GM19043 (cell line): Measurements from ENCODE around the gene STYXL1.

Experiments used
- ATAC-seq: cut with Tn5 transposase; IDR thresholded peaks from one replicate; pipeline ENCODE4 v1.9.1; 2021; ENCODE audit warnings: low read depth; ENCODE audit not compliant: unreplicated experiment

The STYXL1 gene

DNA sequence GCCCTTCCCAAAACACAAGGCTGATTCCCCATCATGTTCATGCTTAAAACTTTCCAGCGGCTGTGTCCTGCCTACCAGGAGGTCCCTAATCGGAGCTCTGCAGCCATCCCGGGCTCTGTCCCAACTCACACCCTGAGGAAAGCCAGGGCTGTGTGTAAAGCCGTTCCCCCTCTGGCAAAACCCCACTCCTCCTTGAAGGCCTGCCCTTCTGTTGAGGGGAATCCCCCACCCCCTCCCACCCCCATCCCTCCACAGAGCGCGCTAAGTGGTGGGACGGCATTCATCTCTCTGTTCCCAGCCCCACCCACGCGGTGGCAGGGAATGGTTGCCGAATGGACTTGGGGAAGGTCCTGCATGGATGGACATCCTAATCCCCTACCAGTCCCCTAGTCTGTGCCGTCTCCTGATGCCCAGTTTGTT, 52.7 kb downstream of the STYXL1 start:
- no peak for ATAC-seq

DNA sequence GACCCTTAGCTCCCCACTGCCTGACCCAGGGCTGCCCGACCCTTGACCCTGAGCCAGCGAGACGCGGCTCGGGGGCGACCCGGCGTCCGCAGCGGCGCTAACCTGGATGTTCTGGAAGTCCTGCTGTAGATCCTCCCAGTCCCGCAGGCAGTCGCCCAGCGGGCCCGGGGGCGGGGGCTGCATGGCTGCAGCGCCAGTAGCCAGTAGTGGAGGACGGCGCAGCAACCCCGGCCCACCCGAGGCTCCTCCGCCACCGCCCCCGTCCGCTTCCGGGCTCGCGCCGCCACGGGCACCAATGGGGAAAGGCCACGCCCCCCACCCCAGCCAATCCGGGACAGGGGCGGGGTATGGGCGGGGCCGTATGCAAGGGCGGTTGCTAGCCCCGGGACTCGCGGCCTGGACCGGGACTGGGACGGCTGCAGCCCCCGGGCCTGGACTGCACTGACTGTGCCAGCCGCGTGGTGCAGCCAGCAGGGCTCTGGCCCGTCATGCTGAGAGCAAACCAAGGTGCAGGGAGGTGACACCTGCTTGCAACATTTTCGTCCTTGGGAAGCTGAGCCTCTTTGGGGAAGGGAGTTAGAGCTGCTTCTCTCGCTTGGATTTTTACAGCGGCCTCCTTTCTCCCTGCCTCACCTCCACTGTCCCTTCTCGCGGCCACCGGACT, 53.3 kb downstream of the STYXL1 start, which contains the start of gene TMEM120A:
TMEM120A (minus strand) TSS at position 208 of the 664 bp plus-strand sequence; CDS start at position 183, 25 bp downstream.
- peak; percentile 95 for ATAC-seq

DNA sequence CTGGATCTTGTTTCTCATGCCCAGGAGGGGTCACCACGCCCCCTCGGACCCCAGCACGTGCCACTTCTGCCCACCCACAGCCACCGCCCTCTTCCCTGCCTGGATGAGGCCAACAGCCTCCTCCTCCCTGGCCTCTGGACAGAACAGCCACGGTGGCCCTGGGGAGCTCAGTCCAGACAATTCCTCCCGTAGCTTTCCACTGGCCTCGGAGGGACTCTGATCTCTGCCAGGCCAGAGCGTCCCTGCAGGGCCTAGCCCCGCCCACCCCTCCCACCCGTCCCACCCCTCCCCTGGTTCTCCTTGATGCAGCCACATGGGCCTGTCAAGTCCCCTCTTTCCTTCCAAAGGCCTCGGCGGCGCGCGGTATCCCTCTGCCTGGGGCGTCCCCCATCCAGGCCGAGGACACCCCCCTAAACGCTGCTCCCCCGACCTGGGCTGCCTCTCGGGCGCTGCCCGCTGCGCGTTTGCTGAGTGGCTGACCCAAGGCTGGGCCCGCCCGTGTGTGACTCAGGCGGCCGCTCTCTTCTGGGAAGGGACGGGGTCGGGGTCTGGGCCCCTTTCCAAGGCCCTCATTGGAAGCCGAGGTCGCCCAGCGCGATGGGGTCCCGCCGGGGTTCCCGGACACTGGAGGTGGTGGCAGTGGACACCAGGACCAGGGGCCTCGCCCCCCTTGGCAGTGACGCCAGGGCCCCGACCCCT, 54.0 kb downstream of the STYXL1 start:
- peak; percentile 3 for ATAC-seq

DNA sequence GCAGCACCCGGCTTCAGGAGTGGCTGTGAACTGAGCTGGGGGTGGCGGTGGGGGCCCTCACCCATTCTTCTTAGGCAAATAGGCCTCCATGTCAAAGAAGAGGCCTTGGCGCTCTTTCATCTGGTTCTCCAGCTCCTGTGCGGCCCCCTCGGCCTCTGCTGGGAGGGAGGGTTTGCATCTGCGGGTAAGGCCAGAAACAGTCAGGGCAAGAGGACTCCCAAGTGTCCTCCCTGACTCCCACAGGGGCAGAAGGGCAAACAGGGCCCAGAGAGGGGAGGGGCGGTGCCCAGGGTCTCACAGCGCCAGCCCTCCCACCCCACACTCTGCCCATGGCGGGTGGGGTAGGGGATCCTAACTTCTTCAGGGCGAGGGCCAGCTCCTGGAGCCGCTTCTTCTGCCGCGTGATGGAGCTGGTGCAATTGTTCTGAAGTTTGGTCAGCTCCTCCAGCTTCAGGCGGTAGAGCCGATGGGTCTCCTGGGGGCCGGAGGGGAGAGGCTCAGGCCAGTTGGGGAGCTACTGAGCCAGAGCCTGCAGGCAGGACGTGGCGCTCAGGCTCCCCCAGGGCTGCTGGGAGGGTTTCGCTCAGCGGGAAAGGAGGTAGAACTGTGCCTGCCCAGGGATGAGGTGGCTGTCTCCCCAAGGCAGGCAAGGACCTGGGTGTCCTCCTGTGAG, 55.6 kb downstream of the STYXL1 start:
- no peak for ATAC-seq

DNA sequence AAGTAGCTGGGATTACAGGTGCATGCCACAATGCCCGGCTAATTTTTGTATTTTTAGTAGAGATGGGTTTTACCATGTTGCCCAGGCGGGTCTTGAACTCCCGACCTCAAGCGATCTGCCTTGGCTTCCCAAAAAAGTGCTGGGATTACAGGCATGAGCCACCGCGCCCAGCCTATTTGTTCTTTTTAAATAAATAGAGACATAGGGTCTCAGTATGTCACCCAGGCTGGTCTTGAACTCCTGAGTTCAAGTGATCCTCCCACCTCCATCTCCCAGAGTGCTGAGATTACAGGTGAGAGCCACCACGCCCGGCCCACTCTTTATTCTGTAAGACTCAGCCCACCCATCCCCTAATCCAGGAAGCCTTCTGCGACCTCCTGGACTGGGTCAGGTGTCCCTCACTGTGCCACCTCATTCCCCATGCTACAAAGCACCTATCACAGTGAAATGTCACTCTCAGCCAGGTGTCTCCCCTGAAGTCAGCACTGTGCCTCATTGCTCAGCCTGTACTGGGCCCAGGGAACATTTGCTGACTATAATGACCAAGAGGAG, 56.2 kb downstream of the STYXL1 start:
- no peak for ATAC-seq

DNA sequence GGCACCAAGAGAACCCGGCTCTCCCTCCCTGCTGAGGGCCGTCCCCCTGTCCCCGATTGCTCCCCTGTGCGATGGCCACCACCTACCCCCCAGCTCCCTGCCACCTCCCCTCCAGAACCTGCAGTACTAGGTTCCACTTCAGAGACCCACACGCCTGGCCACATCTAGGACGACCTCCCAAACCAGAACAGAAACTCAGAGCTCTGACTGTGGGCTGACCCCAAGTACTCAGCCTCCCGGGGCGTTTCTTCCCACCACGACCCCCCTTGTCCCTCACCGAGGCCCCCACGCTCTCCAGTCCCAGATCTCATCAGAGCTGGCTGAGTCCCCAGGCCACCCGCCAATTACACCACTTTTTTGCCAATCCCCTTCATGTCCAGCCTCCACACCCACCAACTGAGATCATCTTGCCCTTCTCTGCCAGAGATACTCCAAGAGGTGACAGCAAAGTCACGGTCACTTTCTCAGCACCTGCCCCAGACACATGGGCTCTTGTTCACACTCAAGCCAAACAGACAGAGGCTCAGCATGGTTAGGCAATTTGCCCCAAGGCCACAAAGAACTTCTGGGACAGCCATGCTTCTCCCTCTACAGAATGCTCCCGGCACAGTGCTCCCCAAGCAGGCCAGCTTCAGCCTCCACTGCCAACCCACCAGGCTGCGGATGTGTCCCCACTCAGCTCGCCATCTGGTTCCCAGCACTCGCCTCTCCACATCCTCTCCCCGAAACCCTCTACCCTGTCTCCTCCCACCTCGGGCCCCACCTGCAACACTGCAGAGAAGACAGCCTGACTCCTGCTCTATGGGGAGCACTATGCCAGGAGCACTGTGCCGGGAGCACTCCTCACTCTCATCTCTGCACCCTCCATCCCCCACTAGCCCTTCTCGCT, 58.1 kb downstream of the STYXL1 start:
- no peak for ATAC-seq

DNA sequence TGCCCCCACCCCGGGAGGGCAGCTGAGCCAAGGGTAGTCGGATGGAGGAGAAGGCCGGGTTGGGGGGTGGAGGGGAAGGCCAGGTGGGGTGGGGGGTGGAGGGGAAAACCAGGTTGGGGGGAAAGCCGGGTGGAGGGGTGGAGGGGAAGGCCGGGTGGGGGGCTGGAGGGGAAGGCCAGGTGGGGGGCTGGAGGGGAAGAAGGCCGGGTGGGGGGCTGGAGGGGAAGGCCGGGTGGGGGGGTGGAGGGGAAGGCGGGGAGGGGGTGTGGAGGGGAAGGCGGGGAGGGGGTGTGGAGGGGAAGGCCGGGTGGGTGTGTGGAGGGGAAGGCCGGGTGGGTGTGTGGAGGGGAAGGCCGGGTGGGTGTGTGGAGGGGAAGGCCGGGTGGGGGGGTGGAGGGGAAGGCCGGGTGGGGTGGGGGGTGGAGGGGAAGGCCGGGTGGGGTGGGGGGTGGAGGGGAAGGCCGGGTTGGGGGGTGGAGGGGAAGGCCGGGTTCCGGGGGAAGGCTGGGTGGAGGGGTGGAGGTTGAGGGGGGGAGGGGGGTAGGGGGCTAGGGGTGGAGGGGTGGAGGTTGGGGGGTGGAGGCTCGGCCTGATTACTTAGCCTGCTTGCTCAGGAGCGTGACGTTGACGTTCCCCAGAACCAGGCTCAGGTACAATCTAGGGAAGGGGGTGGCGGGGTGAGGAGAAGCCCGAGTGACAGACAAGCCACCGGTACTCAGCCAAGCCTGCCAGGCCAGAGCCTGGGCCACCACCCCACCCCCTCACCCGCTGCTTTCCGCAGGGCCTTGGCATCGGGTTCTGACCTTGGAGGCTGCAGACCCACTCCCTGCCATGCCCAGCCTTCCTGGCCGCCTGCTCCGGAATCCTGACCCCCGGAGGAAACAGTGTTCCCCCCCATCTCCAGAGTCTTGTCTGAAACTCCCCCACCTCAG, 59.0 kb downstream of the STYXL1 start:
- no peak for ATAC-seq

DNA sequence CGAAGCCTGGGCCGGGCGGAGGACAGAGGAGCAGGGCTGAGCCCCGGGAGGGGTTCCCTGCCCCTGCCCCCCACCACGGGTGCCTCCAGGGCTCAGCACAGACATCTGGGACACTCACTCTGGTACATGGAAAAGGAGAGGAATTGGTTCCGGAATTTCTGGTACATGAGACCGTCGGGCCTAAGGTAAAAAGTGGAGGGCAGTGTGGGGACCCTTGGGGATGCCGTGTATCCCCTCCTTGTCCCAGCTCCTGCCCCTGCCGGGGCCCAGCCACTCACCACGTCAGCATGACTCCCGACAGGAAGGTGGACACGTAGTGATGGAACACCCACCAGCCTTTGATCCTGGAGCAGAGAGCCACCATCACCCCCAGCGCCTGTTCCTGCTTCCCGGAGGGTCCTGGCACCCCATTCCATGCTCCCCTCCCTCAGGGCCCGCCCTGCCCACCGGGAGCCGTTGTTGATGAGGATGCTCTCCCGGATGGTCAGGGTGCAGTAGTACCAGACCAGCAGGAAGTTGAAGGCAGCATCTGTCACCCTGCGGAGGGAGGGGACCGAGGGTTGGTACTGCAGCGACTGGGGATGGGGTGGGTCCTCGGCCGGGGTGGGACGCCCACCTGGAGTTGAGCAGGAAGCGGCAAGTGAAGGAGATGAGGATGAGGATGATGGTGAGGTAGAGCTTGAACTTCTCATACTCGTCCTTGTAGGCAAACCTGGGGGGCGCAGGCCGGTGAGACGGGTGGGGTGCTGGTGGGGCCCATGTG, 59.8 kb downstream of the STYXL1 start:
- ATAC-seq, result no peak

DNA sequence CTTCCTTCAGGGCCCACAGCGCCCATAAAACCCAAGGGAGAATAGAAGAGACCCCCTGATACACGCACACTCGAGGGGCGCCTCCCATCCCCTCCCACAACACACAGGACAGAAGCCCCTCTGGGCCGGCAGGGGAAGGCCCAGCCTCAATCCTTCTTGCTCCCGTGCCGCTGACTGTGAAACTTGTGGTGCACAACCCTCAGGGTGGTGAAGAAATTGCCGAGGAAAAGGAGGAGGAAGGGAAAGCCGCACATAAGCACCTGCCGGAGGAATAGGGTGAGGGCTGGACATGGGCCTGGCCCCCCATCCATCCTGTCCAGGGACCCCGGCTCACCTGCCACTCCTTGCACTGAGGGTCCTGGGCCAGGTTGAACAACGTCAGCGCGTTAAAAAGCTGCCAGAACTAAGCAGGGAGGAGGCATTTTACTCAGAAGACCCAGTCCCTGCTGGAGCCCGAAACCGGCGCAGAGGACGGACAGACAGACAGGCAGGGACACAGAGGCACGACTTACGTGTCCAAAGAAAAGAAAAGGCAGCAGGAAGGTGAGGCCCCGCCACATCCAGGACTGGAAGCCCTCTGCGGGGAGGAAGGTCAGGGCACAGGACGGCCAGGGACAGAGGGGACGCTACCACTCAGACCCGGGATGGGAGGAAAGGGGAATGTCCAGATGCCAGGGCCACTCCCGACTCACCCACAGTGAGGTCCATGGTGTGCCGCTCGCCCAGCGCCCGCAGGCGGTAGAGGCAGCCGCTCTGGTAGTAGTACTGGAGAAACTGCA, 60.6 kb downstream of the STYXL1 start:
- ATAC-seq, result no peak

DNA sequence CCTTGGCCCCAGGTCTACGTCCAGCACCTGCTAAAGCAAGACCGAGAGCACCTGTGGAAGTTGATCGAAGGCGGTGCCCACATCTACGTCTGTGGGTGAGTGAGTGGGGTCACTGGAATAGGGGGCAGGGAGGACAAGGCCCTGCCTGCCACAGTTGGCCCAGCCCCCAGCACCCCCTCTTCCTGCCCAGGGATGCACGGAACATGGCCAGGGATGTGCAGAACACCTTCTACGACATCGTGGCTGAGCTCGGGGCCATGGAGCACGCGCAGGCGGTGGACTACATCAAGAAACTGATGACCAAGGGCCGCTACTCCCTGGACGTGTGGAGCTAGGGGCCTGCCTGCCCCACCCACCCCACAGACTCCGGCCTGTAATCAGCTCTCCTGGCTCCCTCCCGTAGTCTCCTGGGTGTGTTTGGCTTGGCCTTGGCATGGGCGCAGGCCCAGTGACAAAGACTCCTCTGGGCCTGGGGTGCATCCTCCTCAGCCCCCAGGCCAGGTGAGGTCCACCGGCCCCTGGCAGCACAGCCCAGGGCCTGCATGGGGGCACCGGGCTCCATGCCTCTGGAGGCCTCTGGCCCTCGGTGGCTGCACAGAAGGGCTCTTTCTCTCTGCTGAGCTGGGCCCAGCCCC, 61.5 kb downstream of the STYXL1 start:
- no peak for ATAC-seq

DNA sequence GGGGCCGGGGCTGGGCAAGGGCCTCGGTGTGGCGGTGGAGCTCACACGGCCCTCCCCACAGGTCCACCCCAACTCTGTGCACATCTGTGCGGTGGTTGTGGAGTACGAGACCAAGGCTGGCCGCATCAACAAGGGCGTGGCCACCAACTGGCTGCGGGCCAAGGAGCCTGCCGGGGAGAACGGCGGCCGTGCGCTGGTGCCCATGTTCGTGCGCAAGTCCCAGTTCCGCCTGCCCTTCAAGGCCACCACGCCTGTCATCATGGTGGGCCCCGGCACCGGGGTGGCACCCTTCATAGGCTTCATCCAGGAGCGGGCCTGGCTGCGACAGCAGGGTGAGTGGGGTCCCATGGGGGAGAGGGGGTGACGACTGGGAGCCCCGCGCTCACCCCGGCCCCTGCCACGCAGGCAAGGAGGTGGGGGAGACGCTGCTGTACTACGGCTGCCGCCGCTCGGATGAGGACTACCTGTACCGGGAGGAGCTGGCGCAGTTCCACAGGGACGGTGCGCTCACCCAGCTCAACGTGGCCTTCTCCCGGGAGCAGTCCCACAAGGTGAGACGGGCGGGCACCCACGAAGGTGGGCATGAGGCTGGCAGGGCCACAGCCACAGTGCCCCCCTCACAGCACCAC, 62.2 kb downstream of the STYXL1 start:
- no peak for ATAC-seq

DNA sequence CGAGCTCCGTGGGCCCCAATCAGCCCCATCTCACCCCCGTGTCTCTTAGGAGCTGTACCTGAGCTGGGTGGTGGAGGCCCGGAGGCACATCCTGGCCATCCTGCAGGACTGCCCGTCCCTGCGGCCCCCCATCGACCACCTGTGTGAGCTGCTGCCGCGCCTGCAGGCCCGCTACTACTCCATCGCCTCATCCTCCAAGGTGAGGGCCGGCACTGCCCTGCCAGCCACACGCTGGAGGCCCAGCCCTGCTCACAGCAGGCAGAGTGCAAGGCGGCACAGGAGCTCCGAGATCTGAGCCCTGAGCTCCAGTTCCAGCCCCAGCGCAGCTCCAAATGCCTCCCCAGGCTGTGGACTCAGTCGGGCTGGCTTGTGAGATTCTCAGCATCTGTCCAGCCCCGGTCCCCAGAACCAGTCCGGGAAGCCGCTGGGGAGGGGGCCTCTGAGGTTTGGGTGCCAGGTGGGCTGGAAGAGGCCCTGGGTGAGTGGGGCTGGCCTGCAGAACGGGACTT, 62.7 kb downstream of the STYXL1 start:
- no peak for ATAC-seq

DNA sequence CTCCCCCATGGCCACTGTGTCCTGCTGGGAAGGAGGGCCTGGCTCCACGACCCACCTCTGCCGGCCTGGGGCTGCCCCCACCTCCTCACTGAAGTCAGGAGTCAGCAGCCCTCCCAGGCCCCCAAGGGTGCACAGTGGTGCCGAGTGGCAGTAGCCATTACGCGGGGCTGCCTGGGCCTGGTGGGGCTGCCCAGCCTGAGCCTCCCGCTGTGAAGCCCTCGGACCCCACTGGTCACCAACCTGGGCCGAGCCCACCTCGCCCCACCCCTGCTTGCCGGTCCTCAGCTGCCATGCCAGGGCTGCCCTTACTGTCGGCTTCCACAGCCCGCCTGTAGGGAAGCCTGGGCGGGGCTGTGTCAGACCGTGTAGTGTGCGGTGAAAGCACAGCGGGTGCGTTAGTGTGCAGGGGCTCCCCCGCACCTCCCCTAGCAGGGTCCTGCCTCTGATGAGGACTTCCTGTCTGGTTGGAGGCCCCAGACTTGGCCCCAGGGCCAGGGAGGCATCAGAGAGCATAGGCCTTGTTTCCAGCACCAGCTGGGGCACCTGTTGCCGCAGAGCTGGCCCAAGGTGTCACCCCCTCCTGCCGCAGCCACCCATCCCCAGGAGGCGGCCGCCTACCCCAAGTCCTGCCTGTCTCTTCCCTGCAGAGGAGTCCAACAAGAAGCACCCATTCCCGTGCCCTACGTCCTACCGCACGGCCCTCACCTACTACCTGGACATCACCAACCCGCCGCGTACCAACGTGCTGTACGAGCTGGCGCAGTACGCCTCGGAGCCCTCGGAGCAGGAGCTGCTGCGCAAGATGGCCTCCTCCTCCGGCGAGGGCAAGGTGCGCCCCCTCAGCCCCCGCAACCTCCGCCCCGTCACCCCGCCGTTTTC, 63.4 kb downstream of the STYXL1 start:
- no peak for ATAC-seq

DNA sequence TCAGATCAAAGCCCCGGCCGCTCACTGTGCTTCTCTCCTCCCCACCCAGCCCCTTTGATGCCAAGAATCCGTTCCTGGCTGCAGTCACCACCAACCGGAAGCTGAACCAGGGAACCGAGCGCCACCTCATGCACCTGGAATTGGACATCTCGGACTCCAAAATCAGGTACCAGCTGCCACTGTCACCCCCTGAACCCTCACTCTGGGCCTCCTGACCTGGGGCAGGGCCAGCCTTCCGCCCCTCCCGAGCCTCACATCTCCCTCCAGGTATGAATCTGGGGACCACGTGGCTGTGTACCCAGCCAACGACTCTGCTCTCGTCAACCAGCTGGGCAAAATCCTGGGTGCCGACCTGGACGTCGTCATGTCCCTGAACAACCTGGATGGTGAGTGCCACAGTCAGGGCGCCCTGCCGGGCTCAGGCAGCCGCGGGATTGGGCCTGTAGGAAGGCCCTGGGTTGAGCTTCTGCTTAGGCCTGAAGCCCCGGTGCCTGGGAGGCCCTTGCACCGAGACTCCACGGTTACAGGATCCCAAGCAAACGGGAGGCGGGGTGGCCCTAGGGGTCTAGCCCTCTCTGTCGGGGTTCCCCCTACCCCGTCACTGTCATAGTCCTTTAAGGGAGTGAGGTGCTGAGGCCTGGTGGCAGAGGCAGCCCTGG, 64.2 kb downstream of the STYXL1 start:
- ATAC-seq, result no peak
